Cerebellar nuclear complex (tissue), 1 donor: ENCODE results near the gene SCAPER.
"Not testable (repeated sequence)": the region's sequence is repeated elsewhere in the genome, so short reads cannot be mapped to it uniquely, and the experiment has no call there.

Experiments
- DNase-seq, 2 experiments: peaks; one replicate each; lab custom pipeline; 2025; lab: John Stamatoyannopoulos, UW

Gene SCAPER

DNA sequence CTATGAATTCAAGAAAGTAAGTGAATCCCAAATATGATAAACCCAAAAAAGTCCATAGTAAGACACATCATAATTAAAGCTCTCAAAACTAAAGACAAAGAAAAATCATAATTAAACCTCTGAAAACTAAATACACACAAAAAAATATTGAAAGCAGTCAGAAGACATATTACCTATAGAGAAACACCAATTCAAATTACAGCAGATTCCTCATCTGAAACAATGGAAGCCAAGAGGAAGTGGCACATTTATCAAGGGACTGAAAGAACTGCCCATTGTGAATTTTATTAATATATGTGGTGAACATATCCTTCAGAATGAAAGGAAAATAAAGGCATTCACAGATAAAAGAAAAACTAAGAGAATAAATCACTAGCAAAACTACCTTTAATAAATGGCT lies 128.2 kb downstream of the SCAPER start:
- DNase-seq: no peak

DNA sequence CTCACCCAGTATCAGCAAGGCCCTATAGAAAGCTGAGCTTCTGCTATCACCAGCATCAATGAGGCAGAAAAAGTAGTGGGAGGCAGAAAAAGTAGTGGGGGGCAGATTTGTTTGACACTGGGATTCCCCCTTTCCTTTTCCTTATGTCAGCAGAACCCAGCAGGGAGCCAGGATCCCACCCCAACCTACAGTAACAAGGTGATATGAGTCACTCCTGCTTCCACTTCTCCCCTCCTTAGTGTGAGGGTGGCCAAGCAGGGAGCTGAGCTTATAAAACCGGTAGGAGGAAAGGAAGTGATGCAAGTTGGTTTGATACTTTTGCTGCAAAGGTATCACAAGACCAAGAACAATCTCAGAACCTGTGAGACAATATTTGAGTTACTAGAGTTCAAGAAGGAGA lies 128.7 kb downstream of the SCAPER start:
- no peak for DNase-seq

DNA sequence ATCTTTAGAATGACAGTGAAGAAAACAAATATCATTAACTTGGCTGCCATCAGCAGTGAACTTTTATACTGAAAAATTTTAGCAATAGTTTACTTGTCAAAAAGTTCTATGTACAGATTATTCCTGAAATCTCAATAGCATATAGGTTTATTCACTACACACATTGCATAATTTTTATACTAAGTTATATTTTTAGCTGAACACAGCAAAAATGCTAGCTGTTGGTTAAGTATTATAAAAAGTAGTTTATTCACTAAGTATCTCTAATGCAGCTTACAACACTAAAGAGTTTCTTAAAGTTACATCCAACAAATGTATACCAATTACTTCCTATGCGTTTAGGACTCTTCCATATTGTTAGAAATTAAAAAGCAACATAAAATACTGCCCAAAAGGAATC lies 131.9 kb downstream of the SCAPER start:
- DNase-seq: no peak

DNA sequence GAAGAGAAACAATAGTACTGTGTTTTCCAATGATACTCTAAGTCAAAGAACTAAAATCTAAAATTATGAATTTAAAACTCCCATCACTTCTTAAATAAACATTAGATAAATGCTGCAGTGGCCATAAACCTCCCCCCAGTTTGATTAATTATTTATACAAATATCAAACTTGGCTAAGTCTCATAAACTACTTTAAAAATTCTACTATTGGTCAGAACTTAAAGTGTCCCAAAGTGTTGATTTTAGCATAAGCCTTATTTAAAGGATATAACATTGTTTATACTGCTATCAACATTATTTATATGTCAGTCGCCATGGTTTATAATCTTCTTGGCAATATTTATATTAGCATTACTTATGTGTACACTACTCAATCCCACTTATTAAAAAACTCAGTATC lies 132.4 kb downstream of the SCAPER start:
- no peak for DNase-seq

DNA sequence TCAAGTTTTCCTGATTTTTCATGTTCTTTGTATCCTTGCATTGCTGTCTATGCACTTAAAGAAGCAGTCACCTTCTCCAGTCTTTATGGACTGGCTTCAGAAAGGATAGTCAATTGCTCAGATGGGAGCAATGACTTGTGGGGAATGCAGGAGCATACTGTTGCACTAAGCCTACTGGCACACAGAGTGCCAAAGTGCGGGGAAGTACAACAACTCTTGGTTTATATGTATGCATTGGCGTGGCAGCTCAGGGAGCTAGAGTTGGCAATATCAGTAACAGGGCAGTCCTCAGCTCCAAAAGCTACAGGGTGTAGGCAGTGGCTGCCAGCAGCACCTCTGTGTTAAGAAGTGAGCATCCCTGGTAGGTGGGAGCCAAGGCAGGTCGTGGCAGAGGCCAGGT lies 141.1 kb downstream of the SCAPER start:
- no peak for DNase-seq

DNA sequence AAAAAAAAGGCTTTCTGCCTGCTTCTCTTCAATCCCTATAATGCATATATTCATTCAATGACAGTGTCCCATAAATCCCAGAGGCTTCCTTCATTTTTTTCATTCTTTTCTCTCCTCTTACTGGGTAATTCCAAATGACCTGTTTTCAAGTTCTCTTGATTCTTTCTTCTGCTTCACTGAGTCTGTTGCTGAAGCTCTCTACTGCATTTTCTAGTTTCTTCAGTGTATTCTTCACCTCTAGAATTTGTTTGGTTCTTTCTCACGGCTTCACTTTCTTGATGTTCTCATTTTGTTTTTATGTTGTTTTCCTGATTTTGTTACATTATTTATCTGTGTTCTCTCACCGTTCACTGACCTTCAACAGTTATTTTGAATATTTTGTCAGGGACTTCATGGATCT lies 141.6 kb downstream of the SCAPER start:
- no peak for DNase-seq

DNA sequence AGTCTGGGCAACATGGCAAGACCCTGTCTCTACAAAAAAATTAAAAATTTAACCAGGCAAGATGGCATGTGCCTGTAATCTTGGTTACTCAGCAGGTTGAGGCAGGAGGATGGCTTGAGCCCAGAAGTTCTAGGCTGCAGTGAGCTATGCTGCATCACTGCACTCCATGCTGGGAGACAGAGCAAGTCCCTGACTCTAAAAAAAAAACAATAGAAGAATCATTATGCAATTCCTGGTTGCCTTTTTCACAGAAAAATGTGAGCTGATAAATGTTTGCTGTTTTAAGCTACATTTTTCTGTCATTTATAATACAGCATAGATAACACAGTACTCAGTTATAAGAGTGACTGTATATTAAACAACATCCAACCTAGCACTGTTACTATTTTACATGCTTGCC lies 148.8 kb downstream of the SCAPER start:
- DNase-seq: no peak

DNA sequence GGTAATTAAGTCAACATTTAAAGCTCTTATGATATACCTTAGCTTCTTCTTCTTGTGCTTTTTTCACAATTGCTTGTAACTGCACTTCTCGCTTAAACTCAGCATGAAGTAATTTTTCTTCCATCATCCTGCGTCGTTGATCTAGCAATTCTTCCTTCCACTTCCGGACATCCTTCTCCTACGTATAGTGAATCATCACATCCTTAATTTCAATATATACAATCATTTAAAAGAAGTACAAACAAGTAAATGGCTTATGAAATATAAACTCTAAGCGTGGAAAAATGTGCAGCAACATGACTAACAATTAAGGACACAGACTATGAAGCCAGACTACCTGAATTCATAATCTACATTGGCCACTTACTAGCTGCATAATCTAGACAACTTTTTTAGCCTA lies 151.4 kb downstream of the SCAPER start:
- no peak for DNase-seq

DNA sequence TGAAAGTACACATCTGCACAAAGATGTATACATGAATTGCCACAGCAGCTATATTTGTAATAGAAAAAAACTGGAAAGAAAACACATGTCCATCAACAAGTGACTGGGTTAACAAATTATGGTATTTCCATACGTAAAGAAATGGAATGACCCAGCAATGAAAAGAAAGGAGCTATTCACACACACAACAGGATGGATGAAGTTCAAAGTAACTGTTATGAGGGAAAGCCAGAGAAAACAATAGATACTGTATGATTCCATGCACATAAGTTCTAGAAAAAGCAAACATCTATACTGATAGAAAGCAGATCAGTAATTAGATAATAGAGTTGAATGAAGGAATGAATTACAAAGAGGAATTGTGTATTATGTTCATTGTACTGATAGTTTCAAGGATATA lies 152.0 kb downstream of the SCAPER start:
- no peak for DNase-seq

DNA sequence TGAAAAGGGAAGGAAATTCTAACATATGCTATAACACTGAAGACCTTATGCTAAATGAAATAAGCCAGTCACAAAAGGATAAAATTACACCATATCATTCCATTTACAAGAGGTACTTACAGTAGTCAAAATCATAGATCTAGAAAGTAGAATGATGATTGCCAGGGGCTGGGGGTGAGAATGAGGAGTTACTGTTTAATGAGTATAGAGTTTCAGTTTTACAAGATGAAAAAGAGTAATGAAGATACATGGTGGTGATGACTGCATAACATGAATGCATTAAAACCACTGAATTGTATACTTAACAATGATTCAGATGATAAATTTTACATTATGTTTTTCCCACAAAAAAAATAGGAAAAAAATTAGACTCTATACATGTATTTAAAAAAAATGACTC lies 152.6 kb downstream of the SCAPER start:
- DNase-seq: no peak

DNA sequence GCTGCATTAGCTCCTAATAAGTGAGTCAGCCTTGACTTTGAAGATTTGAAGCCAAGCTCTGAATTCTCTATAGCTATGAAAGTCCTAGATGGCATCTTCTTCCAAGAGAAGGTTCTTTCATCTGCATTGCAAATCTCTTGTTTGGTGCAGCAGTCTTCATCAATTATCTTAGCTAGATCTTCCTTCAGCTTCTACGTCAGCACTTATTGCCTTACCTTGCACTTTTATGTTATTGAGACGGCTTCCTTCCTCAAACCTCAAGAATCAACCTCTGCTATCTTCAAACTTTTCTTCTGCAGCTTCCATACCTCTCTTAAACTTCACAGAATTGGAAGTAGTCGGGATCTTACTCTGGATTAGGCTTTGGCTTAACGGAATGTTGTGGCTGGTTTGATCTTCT lies 167.6 kb downstream of the SCAPER start:
- no peak for DNase-seq

DNA sequence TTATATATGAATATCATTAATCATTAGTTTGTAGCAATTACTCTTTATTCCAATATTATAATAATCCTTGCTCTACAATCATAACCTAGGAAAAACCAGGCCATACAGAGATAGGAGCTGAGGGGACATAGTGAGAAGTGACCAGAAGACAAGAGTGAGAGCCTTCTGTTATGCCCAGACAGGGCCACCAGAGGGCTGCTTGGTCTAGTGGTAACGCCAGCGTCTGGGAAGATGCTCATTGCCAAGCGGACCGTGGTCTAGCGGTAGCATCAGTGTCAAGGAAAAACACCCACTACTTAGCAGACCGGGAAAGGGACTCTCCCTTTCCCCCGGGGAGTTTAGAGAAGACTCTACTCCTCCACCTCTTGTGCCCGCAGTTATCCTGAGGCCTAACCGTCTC lies 172.8 kb downstream of the SCAPER start:
- not testable (repeated sequence) for DNase-seq

DNA sequence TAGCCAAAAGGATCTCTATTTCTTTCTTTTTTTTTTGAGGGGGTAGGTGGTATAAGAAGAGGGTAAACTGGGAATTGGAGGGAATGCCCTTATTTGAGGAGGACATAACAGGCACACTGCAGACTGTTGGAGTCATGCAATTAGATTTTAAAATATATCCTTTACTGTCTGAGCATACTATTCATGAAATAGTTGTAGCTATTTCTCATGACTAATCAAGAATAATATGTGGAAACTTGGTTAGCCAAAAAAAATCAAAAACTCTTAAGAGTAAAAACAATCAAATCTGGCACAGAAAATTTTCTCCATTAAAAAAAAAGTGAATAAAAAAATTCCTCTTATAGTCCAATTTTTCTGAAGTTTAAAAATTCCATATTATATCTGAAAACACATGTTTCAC lies 174.9 kb downstream of the SCAPER start:
- no peak for DNase-seq

DNA sequence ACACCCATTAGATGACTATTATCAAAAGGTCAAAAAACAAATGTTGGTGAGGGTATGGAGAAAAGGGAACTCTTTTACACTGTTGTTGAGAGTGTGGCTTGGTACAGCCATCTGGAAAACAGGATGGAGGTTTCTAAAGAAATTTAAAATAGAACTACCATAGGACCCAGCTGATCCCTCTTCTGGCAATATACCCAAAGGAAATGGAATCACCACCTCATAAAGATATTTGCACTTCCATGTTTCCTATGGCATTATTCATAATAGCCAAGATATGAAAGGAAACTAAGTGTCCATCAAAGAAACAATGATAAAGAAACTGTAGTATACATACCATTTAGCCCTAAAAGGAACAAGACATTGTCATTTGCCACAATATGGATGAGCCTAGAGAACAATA lies 186.3 kb downstream of the SCAPER start:
- DNase-seq: no peak

DNA sequence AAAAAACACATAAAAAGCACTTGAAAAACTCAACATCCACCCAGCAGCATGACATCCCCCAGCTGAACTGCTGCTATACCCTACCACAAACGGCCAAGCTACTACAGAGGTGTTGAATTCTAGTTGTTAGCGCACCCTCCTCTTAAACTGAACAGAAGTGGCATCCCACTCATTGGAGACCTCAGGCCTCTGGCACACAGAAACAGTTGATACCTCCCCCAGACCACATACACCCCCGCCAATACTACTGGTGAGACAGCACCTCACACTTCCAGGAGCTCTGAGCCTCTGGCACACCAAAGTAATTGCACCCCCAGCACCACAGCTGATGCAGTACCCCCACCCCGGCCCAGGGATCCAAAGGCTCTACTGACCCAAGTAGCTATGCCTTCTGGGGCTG lies 190.2 kb downstream of the SCAPER start:
- no peak for DNase-seq

DNA sequence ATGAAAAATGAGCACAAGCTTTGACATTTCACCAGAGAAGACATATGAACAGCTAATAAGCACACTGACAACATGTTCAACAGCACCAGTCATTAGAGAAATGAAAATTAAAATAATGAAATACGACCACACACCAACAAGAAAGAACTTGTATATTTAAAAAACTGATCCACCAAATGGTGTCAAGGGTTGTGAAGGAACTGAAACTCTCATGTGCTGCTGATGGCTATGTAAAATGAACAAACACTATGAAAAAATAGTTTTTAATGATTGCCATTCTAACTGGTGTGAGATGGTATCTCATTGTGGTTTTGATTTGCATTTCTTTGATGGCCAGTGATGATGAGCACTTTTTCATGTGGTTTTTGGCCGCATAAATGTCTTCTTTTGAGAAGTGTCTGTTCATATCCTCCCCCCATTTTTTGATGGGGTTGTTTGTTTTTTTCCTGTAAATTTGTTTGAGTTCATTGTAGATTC lies 193.8 kb downstream of the SCAPER start:
- DNase-seq: no peak

DNA sequence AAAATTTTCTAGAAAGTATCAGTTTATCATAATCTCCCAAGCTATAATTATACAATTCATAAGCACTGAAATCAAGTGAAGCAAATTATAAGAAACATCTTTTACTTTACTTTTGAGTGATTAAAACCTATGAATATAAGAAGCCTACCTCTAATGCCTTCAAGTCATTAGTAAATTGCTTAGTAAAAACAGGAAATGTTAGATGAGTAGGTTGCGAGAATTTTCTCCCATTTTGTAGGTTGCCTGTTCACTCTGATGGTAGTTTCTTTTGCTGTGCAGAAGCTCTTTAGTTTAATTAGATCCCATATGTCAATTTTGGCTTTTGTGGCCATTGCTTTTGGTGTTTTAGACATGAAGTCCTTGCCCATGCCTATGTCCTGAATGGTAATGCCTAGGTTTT lies 201.1 kb downstream of the SCAPER start:
- DNase-seq: not testable (repeated sequence)

DNA sequence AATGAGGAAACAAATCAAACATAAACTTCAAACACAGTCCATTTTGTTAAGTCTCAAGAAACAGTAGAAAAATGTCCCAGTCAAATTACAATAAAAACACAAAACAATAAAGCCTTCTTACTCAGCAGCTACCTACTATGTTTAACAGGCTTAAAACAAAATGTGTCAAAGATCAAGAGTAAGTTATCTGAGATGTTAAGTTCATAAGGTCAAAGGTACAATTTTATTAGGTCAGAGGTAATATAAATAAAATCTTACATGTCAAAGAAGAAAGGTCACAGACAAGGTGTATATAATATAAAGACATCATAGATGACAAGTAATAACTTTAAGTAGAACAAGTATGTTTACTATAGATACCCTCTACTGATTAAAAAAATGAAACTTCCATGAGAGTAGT lies 208.3 kb downstream of the SCAPER start:
- no peak for DNase-seq

DNA sequence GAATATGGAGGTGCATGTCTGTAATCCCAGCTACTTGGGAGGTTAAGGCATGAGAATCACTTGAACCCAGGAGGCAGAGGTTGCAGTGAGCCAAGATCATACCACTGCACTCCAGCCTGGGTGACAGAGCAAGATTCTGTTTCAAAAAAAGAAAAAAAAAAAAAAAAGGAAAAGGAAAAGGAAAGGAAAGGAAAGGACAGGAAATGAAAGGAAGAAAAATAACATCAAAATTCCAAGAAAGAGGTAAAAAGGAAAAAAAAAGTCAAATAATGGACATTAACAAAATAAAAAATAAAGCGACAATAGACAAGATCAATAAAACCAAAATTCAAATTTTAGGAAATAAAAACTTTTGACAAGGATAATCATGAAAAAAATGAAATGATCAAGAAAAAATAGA lies 212.6 kb downstream of the SCAPER start:
- DNase-seq: not testable (repeated sequence)

DNA sequence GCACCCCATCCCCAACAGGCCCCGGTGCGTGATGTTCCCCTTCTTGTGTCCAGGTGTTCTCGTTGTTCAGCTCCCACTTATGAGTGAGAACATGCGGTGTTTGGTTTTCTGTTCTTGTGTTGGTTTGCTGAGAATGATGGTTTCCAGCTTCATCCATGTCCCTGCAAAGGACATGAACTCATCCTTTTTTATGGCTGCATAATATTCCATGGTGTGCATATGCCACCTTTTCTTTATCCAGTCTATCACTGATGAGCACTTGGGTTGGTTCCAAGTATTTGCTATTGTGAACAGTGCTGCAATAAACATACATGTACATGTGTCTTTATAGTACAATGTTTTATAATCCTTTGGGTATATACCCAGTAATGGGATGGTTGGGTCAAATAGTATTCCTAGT lies 217.5 kb downstream of the SCAPER start:
- not testable (repeated sequence) for DNase-seq

DNA sequence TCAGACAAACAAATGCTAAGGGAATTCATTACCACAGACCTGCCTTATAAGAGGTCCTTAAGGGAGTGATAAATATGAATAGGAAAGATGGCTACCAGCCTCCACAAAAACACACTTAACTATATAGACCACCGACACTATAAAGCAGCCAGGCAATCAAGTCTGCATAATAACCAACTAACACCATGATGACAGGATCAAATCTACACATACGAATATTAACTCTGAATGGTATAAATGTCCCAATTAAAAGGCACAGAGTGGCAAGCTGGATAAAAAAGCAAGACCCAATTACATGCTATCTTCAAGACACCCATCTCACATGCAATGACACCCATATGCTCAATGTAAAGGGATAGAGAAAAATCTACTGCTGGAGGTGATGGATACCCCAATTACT lies 221.1 kb downstream of the SCAPER start:
- DNase-seq: no peak

DNA sequence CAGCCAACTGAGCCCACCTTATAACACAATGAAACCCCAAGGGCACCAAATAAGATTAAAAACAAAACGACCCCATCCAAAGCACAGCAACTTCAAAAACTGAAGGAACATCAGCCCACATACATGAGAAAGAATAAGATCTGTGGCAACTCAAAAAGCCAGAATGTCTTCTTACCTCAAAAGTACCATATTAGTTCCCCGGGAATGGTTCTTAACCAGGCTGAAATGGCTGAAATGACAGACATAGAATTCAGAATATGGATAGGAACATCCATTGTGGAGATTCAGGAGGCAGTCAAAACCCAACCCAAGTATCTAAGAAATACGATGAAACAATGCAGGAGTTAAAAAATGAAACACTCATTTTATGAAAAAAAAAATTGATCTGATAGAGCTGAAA lies 222.3 kb downstream of the SCAPER start:
- no peak for DNase-seq

DNA sequence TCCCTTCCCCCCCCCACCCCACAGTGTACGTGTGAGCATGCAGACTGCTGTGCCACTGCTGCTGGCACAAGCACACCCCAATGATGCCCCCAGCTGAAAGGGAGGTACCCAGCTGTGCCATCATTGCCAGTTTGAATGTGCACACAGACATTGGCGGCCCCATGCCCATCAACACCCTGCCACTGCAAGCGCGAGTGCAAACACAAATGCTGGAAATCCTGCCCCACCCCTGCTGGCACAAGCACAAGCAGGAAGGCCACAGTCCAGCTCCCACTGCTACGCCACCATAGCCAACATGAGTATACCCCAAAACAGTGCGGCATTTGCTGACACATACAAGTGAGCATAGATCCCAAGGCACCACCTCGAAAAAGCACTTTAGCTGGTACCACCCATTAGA lies 222.9 kb downstream of the SCAPER start:
- DNase-seq: no peak

DNA sequence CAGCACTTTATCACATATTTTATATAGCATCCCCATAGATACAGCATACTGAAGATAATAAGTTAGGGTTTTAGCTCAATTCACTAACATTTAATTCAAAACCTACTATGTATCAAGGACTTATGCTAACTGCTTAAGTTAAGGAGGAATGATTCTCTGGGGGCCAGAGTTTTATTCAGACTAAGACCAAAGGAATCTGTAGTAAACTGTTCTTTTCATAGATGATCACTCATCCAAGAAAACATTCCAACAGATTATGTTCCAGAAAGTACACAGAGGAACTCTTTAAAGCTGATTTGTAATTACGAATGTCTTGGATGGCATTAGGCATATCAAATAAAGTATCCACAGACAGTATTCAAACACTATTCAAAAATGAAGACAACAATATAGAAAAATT lies 226.4 kb downstream of the SCAPER start:
- no peak for DNase-seq

DNA sequence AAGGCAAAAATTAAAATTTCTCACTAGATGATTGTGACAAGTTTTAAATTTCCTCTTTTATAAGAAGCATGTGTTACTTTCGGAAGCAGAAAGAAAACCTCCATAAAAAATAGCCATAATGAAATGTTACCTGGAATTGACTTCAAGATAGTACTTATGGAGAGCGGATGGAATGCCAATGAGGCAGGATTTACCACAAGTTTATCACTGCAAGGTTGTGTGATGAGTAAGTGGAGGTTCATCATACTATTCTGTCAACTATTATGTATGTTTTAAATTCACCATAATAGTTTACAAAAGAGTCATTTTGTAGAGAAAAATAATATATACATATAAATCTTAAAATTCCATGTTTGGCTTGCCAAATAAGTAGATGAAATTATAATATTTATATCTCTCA lies 230.3 kb downstream of the SCAPER start:
- DNase-seq: no peak
